Left kidney (tissue), 2 donors: Measurements from ENCODE around the gene CD79A. TPM values are rescaled to one million over a fixed set of nuclear protein-coding genes. Genes with fewer than 3 reads are reported as not detected.

ENCODE experiments used
- DNase-seq: peaks from one replicate; pipeline ENCODE4 v3.0.0-alpha.2; 2013
- polyA plus RNA-seq: library from polyadenylated mRNA; unstranded; fragments of 120-200 nt; gene quantifications from one replicate; pipeline ENCODE4 v1.2.1, GENCODE V29; 2013; ENCODE audit not compliant: insufficient read length

Gene CD79A
- polyA plus RNA-seq, 1 donor: 0.40 TPM

GRCh38 chr19:41918653-41919244 is 41.7 kb downstream of the CD79A start:
- DNase-seq: no peak

DNA sequence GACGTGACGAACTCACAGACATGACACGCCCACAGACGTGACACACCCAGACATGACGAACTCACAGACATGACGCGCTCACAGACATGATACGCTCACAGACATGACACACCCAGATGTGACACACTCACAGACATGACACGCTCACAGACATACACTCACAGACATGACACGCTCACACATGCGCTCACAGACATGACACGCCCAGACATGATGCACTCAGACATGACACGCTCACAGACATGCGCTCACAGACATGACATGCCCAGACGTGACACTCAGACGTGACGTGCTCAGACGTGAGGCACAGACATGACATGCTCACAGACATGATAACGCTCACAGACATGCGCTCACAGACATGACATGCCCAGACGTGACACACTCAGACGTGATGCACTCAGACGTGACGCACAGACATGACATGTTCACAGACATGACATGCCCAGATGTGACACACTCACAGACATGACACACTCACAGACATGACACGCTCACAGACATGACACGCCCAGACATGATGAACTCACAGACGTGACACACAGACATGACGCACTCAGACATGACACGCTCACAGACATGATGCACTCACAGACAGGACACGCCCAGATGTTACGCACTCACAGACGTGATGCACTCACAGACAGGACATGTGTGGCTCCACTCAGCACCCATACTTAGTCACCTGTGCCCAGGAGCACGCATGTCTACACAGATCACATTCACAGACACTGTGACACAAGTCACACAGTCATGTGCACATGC is 43.1 kb downstream of the CD79A start:
- DNase-seq: no peak

DNA sequence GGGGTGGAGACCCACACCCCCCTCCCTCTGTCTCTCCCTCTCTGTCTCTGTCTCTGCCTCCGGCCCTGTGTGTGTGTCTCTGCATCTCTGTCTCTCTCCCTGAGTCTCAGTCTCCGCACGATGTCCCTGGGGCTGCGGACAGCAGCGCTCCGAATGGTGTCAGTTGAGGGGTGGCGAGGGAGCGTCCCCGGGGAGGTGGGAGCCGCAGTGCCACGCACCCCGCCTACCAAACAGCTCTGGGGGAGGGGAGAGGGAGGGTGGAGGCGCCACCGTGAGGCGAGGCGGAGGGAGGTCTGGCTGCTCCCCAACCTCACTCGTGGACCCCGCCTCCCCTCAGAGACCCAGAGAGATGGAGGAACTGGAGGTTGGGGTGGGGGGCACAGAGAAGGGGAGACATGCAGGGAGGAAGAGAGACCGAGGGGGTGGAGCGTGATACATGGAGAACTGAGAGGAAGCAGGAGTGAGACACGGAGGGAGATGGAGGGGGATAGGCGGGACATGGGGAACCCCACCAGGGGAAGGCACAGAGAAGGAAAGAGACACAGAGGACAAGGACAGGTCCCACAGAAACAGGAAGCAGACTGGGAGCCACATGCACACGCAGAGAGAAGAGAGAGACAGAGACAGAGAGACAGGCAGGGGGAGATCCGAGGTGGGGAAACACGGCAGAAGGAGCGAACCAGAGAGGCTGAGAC is 44.0 kb downstream of the CD79A start:
- no peak for DNase-seq

DNA sequence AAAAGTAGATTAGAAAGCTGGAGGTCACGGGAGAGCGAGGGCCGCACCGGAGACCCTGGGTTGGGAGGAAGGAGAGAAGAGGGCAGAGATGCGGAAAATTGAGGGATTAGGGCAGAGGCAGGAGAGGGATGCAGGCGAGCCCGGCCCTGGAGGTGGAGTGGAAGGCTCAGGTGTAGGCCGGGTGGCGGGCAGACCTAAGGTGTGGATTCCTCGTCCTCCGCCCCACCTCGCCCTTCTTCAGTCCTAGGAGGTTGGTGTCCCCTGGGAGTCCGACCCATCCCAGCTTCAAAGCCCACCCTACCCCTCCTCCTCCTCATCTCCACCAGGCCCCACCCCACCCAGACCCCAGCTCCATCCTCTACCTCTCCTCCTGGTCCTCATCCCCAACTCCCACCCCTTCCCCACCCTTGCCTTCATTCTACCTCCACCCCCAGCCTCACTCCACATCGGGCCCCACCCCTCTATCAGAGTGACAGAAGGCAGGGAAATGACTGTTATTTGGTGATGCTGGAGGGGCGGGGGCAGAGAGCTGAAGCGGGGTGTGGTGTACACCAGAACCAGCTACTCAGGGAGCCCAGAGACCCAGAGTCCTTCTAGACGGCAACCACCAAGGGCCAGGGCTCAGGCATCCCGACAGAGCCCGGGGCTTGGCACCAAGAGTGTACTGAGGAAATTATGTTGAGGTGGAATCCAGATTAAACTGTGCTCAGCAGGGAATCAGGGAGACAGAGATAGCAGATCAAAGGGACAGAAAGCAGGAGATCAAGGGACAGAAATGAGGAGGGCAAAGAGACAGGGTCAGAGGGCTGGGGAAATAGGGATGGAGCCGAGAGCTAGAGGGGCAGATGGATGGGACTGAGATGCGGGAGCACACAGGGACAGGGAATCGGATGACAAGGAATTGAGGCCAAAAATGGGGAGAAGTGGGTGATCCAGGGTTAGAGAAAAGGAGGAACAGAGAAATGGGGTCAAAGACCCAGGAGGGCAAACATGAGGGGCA is 44.8 kb downstream of the CD79A start:
- no peak for DNase-seq

- no peak for DNase-seq
Observed at GRCh38 chr19:41922585-41922984, 45.5 kb downstream of the CD79A start.

- DNase-seq: no peak
Observed at GRCh38 chr19:41923045-41923788, 46.1 kb downstream of the CD79A start.

- DNase-seq: no peak
Observed at GRCh38 chr19:41924151-41925145, 47.4 kb downstream of the CD79A start.

GRCh38 chr19:41925208-41926003 is 48.3 kb downstream of the CD79A start:
- no peak for DNase-seq

GRCh38 chr19:41926028-41926762 is 49.1 kb downstream of the CD79A start:
- DNase-seq: no peak

GRCh38 chr19:41926763-41927496 is 49.9 kb downstream of the CD79A start:
- no peak for DNase-seq

DNA sequence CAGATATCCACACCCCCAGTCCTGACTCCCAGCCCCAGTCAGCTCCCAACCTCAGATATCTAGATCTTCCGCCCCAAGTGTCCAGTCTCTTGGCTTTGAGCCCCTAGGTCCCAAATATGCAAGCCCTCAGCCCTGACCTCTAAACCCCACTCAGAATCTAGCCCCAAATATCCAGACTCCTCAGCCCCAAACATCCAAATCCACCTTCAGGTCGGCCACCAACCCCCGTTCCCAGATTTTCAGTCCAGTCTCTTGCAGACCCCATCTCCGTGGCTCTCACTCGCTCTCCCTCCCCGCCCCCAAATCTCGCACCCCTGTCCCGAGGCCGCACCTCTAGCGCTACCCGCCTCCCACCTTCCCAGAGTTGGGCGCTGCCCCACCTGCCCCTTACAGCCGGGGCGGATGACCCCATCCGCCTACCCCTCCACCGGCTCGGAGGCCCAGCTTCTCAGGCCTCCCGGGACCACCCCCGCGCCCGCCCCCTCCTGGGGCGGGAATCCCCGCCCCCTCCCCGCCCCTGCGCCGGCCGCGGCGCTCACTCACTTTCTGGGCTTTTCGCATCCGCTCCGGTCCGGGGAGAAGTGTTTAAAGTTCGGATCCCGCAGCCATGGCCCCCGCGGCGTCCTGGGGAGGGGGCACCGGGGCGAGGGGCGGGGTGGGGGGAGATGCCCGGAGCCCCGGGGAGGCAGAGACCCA is 50.6 kb downstream of the CD79A start:
- no peak for DNase-seq

DNA sequence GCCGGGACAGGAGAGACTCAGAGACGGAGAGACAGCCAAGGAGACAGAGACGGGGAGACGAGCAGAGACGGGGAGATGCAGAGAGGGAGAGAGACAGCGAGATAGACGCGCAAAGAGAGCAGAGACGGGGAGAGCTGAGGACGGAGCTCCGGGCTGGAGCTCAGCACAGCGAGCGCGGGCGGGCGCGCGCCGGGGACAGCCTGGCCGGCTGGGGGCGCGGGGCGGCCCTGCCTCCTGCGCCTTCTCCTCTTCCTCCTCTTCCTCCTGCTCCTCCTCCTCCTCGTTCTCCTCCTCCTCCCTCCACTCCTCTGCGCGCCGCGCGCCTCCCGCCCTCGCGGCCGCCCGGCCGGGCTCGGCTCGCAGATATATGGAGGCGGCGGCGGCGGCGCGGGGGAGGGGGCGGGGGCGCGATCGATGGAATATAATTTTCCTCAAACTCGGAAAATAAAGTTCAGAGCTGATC is 51.2 kb downstream of the CD79A start, which contains the start of gene ERFL:
Gene ERFL, minus strand, starts transcription at position 229 of the 463 bp plus-strand sequence. CDS start 15,530 bp downstream, outside the sequence.
- no peak for DNase-seq

DNA sequence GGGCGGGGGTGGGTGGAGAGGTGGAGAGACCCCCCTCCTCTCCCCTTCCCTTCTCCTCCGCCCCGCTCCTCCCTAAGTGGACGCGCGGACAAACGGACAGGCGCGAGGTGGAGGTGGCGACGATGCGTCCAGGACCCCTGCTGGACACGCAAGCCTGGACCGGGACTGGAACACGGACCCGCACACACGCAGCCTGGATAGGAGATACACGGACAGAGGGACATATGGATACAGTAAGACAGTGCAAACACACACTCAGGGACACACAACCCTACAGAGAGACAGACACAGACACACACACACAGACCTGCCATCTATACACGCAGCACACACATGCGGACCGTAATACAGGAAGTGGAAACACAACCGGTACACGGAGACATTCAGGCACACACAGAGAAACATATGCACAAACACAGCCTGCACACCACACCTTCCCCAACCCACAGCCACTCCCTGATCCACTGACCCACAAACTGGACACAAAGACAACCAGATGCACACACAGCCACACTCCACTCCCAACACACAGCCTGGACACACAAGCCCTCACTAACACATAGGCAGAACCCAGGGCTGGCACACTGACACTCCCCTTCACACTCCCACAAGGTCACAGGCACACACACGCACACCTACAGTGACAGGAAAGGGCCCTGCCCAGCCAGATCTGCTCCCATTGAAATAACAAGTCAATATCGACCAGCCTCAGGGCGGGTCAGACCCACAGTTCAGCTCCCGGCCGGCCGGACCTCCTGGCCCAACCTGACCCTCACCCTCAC is 51.9 kb downstream of the CD79A start:
- no peak for DNase-seq

DNA sequence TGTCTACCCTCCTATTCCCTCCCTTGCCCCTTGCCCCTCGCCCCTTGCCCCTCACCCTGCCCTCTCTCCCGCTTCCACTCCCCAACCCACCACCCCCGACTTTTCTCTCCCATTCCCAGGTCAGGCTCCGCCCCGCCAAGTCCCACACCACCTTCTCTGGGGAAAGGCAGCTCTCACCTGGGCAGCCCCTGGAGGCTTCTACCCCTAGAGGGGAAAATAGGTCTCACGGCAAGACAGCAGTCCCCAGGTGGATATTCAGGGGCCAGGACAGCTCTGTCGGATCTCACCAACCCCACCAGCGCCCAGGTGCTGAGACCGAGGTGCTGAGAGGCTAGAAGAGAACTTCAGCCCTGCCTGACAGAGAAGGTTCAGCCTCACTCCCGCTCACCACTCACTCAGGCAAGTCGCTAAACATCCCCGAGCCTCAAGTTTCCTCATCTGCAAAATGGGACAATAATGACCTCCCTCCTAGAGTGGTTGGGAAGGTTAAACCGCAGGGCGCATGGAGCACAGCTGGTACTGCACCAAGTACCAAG is 52.5 kb downstream of the CD79A start:
- DNase-seq: no peak

GRCh38 chr19:41930322-41930722 is 53.2 kb downstream of the CD79A start:
- DNase-seq: no peak
